HG03025 (cell line): ENCODE results near the gene DLX6.

ENCODE experiments used
- ATAC-seq: cut with Tn5 transposase; IDR thresholded peaks from one replicate; pipeline ENCODE4 v1.9.1; 2021; ENCODE audit warnings: mild to moderate bottlenecking, moderate library complexity; ENCODE audit not compliant: unreplicated experiment, low FRiP score

DLX6 gene

DNA sequence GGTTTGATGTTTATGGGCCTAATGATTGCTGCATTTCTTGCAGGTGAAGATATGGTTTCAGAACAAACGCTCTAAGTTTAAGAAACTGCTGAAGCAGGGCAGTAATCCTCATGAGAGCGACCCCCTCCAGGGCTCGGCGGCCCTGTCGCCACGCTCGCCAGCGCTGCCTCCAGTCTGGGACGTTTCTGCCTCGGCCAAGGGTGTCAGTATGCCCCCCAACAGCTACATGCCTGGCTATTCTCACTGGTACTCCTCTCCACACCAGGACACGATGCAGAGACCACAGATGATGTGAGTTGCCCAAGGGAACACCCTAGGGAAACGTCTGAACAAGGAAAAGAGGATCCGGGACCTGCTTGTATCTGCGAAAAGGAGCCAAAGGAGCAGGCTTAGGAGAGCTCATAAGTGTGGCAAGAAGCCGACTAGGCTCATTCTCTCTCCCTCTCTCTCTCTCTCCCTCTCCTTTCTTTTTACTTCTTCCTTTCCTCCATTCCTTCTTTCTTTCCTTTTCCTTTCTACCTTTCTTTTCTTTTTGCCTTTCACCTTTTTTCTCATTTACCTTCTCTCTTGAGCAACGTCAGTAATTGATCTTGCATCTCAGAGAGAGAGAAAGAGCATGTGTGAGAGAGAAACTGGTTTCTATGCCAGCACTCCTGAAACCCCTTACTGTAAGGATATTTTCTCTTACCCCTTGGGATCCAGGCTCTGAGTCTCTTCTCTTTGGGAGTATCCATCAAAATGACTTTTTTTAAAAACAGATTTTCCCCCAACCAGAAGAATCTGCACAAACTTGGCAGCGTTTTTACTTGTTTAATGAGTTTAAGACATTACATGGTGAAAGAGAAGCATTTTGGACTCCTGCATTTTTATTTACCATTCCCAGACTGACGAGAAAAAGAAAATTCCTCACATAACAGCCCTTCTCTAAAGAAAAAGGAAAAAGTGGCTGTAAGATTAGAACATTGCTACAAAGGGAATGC, 4.7 kb downstream of the DLX6 start:
- ATAC-seq, result no peak

GRCh38 chr7:97011104-97011503, 5.8 kb downstream of the DLX6 start:
- no peak for ATAC-seq

GRCh38 chr7:97011536-97012364, 6.4 kb downstream of the DLX6 start:
- ATAC-seq, result no peak

GRCh38 chr7:97012365-97013133, 7.2 kb downstream of the DLX6 start:
- no peak for ATAC-seq

DNA sequence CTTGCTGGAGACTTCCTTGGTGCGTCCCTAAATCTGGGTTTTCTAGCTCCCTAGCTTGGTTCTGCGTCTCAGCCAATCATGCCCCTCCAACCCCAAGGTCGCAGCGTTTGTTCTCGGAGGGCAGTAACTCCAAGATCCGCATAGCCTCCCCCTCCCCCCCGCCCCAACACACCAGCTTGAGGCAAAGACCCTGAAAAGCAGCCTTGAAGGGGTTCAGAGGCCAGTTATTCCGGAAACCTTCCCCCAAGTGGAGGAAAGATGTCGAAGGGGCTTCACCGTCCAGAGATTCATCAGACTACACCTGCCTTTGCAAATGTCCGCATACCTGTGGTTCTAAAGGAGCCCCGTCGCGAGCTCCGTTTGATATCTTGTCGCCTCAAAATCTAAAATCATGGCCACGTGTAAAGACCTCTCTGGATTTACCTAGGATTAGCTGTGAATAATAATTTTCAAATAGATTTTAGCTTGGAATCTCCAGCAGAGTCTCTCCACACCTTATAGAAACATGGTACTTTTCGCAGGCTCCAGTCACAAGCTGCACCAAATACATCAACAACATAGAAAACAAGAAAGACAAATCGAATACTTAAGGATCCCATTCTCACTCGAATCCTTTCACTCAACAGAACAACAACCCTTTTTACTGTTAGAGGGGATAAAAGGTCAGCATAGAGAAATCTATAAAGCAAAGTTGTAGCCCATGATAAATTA, 7.9 kb downstream of the DLX6 start:
- no peak for ATAC-seq

DNA sequence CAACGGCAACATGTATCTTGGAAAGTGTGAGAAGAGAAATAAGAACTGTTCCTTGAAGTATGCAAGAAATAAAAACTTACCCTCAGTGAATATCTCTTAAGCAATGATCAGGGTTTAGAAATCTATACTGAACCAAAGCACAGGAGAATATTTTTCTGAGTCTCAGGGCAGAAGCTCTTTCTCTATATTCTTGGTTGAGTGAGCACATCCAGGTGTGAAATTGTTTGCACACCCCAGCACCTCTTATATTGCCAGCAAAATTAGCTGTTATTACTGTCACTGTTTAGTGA, 8.4 kb downstream of the DLX6 start:
- no peak for ATAC-seq

GRCh38 chr7:97014145-97014750, 8.9 kb downstream of the DLX6 start:
- no peak for ATAC-seq

GRCh38 chr7:97015279-97015678, 9.9 kb downstream of the DLX6 start:
- no peak for ATAC-seq

GRCh38 chr7:97015756-97016380, 10.5 kb downstream of the DLX6 start:
- ATAC-seq, result no peak

GRCh38 chr7:97016381-97017191, 11.2 kb downstream of the DLX6 start:
- ATAC-seq, result no peak

- ATAC-seq, result no peak
These were observed 12.1 kb downstream of the DLX6 start for GRCh38 chr7:97017192-97018125.

- no peak for ATAC-seq
These were observed 12.8 kb downstream of the DLX6 start for GRCh38 chr7:97018126-97018601.

DNA sequence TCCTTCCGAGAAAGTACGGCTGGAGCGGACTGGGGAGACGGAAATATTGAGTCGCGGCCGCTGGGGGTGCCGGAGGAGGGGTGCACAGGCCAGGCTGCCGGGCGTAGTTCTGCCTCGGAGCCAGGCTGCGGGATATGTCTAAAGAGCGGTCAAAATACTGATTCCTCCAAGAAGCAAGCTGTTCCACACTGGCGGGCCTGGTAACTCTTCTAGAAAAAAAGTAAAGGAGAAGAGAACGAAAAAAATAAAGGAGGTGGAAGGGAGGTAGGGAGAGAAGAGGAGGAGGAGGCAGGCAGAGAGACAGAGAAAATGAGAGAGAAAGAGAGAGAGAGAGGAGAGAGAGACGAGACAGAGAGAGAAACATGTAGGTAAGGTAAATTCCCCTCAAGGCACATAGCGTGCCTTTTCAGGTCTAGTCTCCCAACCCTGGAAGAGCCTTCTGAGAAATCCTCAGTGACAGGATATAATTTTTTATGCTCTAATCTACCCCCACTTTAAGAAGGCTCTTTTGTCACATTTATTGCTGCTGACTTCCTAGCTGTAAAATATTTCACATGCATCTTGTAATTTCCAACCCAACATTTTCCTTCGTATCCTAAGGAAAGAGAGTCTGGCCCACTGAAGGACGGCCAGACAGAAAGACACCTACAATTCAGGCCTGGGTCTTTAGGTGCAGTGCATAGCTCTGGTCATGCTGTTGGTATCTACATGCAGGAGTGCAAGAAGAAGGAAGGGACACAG, 13.6 kb downstream of the DLX6 start:
- ATAC-seq, result no peak

DNA sequence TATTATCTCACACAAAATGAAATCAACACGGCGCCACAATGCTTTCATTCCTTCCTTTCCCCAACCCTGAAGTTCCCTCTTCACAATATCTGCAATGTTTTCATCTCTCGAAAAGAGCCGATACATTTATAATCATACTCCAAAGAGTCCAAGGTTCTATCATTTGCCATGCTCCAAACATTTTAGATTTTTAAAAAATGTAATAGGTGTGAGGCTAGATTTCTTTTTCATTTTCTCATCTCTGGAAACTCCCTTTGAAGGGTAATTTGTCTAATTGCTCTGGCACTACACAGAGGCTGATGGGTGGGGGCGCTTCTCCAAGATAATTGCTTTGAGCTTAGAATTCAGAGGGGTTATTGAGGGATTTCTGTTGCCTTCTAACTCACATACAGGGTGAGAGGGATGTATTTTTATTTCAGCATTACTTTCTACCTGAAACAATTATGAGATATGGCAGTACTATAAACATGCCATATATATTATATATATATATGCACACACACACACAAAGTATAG, 14.4 kb downstream of the DLX6 start:
- ATAC-seq, result no peak

DNA sequence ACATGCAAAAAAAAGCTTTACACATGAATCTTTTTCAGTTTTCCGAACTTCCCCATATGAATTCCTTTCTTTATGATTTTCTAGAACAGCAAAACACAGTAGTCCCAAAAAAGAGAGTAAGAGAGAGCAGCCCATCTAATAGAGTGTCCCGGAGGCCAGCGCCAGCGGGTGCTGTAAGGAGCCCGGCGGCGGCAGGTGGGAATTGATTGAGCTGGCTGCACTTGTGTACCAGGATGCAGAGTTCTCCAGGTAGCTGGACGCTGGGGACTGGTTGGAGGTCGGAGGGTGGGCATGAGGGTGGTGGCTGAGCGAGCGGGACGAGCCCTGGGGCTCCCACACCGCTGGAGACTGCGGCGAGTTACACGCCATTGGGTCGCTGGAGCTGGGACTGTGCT, 15.2 kb downstream of the DLX6 start:
- no peak for ATAC-seq

GRCh38 chr7:97020996-97021746, 15.8 kb downstream of the DLX6 start:
- ATAC-seq, result no peak
